Measurements from ENCODE around the gene SCAMP1. TPM values are rescaled to one million over a fixed set of nuclear protein-coding genes. Genes with fewer than 3 reads are reported as not detected.

SCAMP1 gene
- total RNA-seq, 1 experiment from 2014 or later, result 26.4 TPM

- H3K4me3 ChIP-seq (ENCODE audit: low read length), result no peak overlapping the region
- intact Hi-C loops (cut with micrococcal nuclease), result loop anchor here (5.0 kb wide), 1 partner anchor 495 kb away; no protein-coding TSS in a partner anchor
- H3K36me3 ChIP-seq (ENCODE audit: low read depth, low read length), result no peaks in the 10 kb centered on the region; the same call in 1 of the 2 replicates
- no peaks in the 10 kb centered on the region for H3K27me3 ChIP-seq (ENCODE audit: low read length)
- ATAC-seq (no peak), DNase-seq (no peak)
- no peaks in the 10 kb centered on the region for H3K79me2 ChIP-seq (ENCODE audit: low read length)
- no peaks in the 10 kb centered on the region for H3K9me3 ChIP-seq (ENCODE audit: low read length)
- H3K9ac ChIP-seq (ENCODE audit: low read length), result no peak overlapping the region
- POLR2A ChIA-PET (ENCODE audit: unreplicated experiment), result no interaction called here
- no peaks in the 10 kb centered on the region for H3F3A ChIP-seq (ENCODE audit: low read length, unreplicated experiment)
- H4K20me1 ChIP-seq (ENCODE audit: low read length), result no peaks in the 10 kb centered on the region
- H3K4me1 ChIP-seq (ENCODE audit: insufficient read depth, low read length), result no peaks in the 10 kb centered on the region; the same call in 1 of the 2 replicates
- H2AFZ ChIP-seq (ENCODE audit: low read length), result no peak overlapping the region
- no TSS peak for BruUV-seq (replicated peaks)
- TF ChIP-seq EZH2 (IDR thresholded peaks at IDR 0.05; ENCODE audit: low read length, unreplicated experiment) (no peak), EZH2phosphoT487 (IDR thresholded peaks at IDR 0.05; ENCODE audit: borderline replicate concordance, low read length) (no peak)
- TF ChIP-seq, protein P1, sequence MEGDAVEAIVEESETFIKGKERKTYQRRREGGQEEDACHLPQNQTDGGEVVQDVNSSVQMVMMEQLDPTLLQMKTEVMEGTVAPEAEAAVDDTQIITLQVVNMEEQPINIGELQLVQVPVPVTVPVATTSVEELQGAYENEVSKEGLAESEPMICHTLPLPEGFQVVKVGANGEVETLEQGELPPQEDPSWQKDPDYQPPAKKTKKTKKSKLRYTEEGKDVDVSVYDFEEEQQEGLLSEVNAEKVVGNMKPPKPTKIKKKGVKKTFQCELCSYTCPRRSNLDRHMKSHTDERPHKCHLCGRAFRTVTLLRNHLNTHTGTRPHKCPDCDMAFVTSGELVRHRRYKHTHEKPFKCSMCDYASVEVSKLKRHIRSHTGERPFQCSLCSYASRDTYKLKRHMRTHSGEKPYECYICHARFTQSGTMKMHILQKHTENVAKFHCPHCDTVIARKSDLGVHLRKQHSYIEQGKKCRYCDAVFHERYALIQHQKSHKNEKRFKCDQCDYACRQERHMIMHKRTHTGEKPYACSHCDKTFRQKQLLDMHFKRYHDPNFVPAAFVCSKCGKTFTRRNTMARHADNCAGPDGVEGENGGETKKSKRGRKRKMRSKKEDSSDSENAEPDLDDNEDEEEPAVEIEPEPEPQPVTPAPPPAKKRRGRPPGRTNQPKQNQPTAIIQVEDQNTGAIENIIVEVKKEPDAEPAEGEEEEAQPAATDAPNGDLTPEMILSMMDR (conservative IDR thresholded peaks at IDR 0.05; ENCODE audit: low read depth, low read length), result no peak
- H3K9me2 ChIP-seq (replicated peaks; ENCODE audit: low read length), result no peaks in the 10 kb centered on the region
- CTCF ChIA-PET, result no interaction called here
- no peak overlapping the region for H3K27ac ChIP-seq (ENCODE audit: low read length)
- no peak overlapping the region for H3K4me2 ChIP-seq (ENCODE audit: low read length)
Measured at GRCh38 chr5:78471896-78472295, 111.5 kb downstream of the SCAMP1 start.

- CTCF ChIA-PET, result no interaction called here
- intact Hi-C loops (cut with micrococcal nuclease), result loop anchor here (5.0 kb wide), 1 partner anchor 495 kb away; no protein-coding TSS in a partner anchor
- Histone ChIP-seq H3K9me3 (ENCODE audit: low read length) (no peaks in the 10 kb centered on the region), H3K4me1 (ENCODE audit: insufficient read depth, low read length) (no peaks in the 10 kb centered on the region; the same call in 1 of the 2 replicates), H3K27ac (ENCODE audit: low read length) (no peak overlapping the region), H2AFZ (ENCODE audit: low read length) (no peak overlapping the region), H3K27me3 (ENCODE audit: low read length) (no peaks in the 10 kb centered on the region), H3K79me2 (ENCODE audit: low read length) (no peaks in the 10 kb centered on the region), H4K20me1 (ENCODE audit: low read length) (no peaks in the 10 kb centered on the region), H3K4me3 (ENCODE audit: low read length) (no peak overlapping the region), H3K4me2 (ENCODE audit: low read length) (no peak overlapping the region), H3F3A (ENCODE audit: low read length, unreplicated experiment) (no peaks in the 10 kb centered on the region), H3K9me2 (replicated peaks; ENCODE audit: low read length) (no peaks in the 10 kb centered on the region), H3K9ac (ENCODE audit: low read length) (no peak overlapping the region), H3K36me3 (ENCODE audit: low read depth, low read length) (no peaks in the 10 kb centered on the region)
- no TSS peak for BruUV-seq (replicated peaks)
- ATAC-seq (no peak), DNase-seq (no peak)
- POLR2A ChIA-PET (ENCODE audit: unreplicated experiment), result no interaction called here
- TF ChIP-seq, protein P1 (conservative IDR thresholded peaks at IDR 0.05; ENCODE audit: low read depth, low read length), result no peak
- no peak for TF ChIP-seq EZH2phosphoT487 (IDR thresholded peaks at IDR 0.05; ENCODE audit: borderline replicate concordance, low read length)
- TF ChIP-seq EZH2 (IDR thresholded peaks at IDR 0.05; ENCODE audit: low read length, unreplicated experiment), result no peak
Measured at GRCh38 chr5:78472469-78473106, 112.2 kb downstream of the SCAMP1 start.

GRCh38 chr5:78473751-78474150 is 113.3 kb downstream of the SCAMP1 start:
- H3K9me3 ChIP-seq (ENCODE audit: low read length), result no peaks in the 10 kb centered on the region
- H3K4me1 ChIP-seq (ENCODE audit: insufficient read depth, low read length), result no peaks in the 10 kb centered on the region
- H4K20me1 ChIP-seq (ENCODE audit: low read length), result no peaks in the 10 kb centered on the region
- no TSS peak for BruUV-seq (replicated peaks)
- H3K9me2 ChIP-seq (replicated peaks; ENCODE audit: low read length), result no peaks in the 10 kb centered on the region
- ATAC-seq, result no peak
- no peaks in the 10 kb centered on the region for H3K27me3 ChIP-seq (ENCODE audit: low read length)
- no peak overlapping the region for H3K27ac ChIP-seq (ENCODE audit: low read length)
- ChIA-PET POLR2A (ENCODE audit: unreplicated experiment) (no interaction called here), CTCF (no interaction called here)
- no peaks in the 10 kb centered on the region for H3K36me3 ChIP-seq (ENCODE audit: low read depth, low read length)
- no peaks in the 10 kb centered on the region for H3K79me2 ChIP-seq (ENCODE audit: low read length)
- intact Hi-C loops (cut with micrococcal nuclease), result loop anchor here (5.0 kb wide), 1 partner anchor 494 kb away; no protein-coding TSS in a partner anchor
- no peaks in the 10 kb centered on the region for H3F3A ChIP-seq (ENCODE audit: low read length, unreplicated experiment)
- H2AFZ ChIP-seq (ENCODE audit: low read length), result no peak overlapping the region
- no peak for DNase-seq
- H3K9ac ChIP-seq (ENCODE audit: low read length), result no peak overlapping the region
- no peak overlapping the region for H3K4me2 ChIP-seq (ENCODE audit: low read length)
- no peak for TF ChIP-seq EZH2 (IDR thresholded peaks at IDR 0.05; ENCODE audit: low read length, unreplicated experiment)
- no peak for TF ChIP-seq EZH2phosphoT487 (IDR thresholded peaks at IDR 0.05; ENCODE audit: borderline replicate concordance, low read length)
- TF ChIP-seq, protein P1 (conservative IDR thresholded peaks at IDR 0.05; ENCODE audit: low read depth, low read length), result no peak
- H3K4me3 ChIP-seq (ENCODE audit: low read length), result no peak overlapping the region

Data from PC-3 (cell line).